NCI-H526 treated with DMSO at 0.1 percent for 48 hours (cell line): ENCODE data around the gene BTBD9.

Experiments
- DNase-seq: peaks from one replicate; lab custom pipeline; 2025; lab: John Stamatoyannopoulos, UW

BTBD9 gene

GRCh38 chr6:38198219-38198618, 441.5 kb downstream of the BTBD9 start:
- DNase-seq, result no peak

- DNase-seq, result no peak
These were observed 444.6 kb downstream of the BTBD9 start for GRCh38 chr6:38195113-38195635.

- DNase-seq, result no peak
These were observed 445.1 kb downstream of the BTBD9 start for GRCh38 chr6:38194589-38194988.

GRCh38 chr6:38194282-38194572, 445.5 kb downstream of the BTBD9 start:
- DNase-seq, result no peak

GRCh38 chr6:38193481-38194281, 446.0 kb downstream of the BTBD9 start:
- no peak for DNase-seq

GRCh38 chr6:38193051-38193450, 446.7 kb downstream of the BTBD9 start:
- no peak for DNase-seq

GRCh38 chr6:38192487-38192886, 447.2 kb downstream of the BTBD9 start:
- DNase-seq, result no peak

- DNase-seq, result no peak
These were observed 447.7 kb downstream of the BTBD9 start for GRCh38 chr6:38192011-38192410.

- no peak for DNase-seq
These were observed 448.3 kb downstream of the BTBD9 start for GRCh38 chr6:38191418-38191817.

GRCh38 chr6:38188677-38189335, 450.9 kb downstream of the BTBD9 start:
- DNase-seq, result no peak

- DNase-seq, result no peak
These were observed 451.7 kb downstream of the BTBD9 start for GRCh38 chr6:38187811-38188590.

- DNase-seq, result no peak
These were observed 452.4 kb downstream of the BTBD9 start for GRCh38 chr6:38187325-38187724.

- no peak for DNase-seq
These were observed 454.0 kb downstream of the BTBD9 start for GRCh38 chr6:38185752-38186151.

- DNase-seq, result no peak
These were observed 454.5 kb downstream of the BTBD9 start for GRCh38 chr6:38185244-38185643.

GRCh38 chr6:38184585-38185080, 455.1 kb downstream of the BTBD9 start:
- DNase-seq, result no peak

GRCh38 chr6:38183856-38184584, 455.7 kb downstream of the BTBD9 start:
- DNase-seq, result no peak

- DNase-seq, result no peak
These were observed 457.3 kb downstream of the BTBD9 start for GRCh38 chr6:38182426-38182825.

GRCh38 chr6:38180586-38180985, 459.1 kb downstream of the BTBD9 start:
- no peak for DNase-seq

GRCh38 chr6:38179794-38180430, 459.8 kb downstream of the BTBD9 start:
- no peak for DNase-seq

GRCh38 chr6:38179300-38179699, 460.4 kb downstream of the BTBD9 start:
- no peak for DNase-seq

GRCh38 chr6:38178584-38178886, 461.2 kb downstream of the BTBD9 start:
- DNase-seq, result no peak
